CD1c-positive myeloid dendritic cell (primary cell): Measurements from ENCODE around the gene NPHP4.

Experiments used
- DNase-seq: peaks from one replicate; pipeline ENCODE4 v3.0.0-alpha.2; 2016; ENCODE audit errors: extremely low spot score

Gene NPHP4

DNA sequence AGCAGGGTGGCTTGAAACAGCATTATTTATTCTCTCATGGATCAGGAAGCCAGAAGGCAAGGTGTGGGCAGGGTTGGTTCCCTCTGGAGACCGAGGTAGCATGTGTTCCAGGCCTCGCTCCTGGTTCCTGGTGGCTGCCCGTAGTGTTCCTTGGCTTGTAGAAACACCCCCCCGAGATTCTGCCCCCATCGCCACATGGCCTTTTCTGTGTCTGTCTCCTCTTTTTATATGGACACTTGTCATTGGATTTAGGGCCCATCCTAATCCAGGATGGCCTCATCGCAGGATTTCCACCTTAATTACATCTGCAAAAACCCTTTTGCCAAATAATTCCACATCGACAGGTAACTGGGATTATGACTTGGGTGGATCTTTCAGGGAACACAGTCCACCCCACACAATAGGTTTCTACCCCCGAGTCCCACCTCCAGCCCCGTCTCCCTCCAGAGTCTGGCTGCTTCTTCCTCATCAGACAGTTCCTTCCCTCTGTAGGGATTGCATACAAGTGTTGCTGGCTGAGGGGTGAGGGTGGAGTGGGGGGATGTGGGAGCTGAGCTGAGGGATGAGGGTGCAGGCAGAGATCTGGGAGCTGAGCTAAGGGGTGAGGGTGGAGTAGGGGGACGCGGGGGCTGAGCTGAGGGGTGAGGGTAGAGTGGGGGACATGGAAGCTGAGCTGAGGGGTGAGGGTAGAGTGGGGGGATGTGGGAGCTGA, 12.3 kb upstream of the NPHP4 start:
- no peak for DNase-seq

- no peak for DNase-seq
These were observed 11.6 kb upstream of the NPHP4 start for GRCh38 chr1:6003568-6004411.

GRCh38 chr1:6002714-6003501, 10.7 kb upstream of the NPHP4 start:
- DNase-seq = no peak

GRCh38 chr1:6001992-6002576, 9.9 kb upstream of the NPHP4 start:
- no peak for DNase-seq

- DNase-seq = no peak
These were observed 8.4 kb upstream of the NPHP4 start for GRCh38 chr1:6000444-6001288.

- no peak for DNase-seq
These were observed 7.7 kb upstream of the NPHP4 start for GRCh38 chr1:5999711-6000443.

- no peak for DNase-seq
These were observed 6.7 kb upstream of the NPHP4 start for GRCh38 chr1:5998906-5999301.

GRCh38 chr1:5998051-5998905, 6.1 kb upstream of the NPHP4 start:
- DNase-seq = no peak

GRCh38 chr1:5997316-5997715, 5.1 kb upstream of the NPHP4 start:
- DNase-seq = no peak

DNA sequence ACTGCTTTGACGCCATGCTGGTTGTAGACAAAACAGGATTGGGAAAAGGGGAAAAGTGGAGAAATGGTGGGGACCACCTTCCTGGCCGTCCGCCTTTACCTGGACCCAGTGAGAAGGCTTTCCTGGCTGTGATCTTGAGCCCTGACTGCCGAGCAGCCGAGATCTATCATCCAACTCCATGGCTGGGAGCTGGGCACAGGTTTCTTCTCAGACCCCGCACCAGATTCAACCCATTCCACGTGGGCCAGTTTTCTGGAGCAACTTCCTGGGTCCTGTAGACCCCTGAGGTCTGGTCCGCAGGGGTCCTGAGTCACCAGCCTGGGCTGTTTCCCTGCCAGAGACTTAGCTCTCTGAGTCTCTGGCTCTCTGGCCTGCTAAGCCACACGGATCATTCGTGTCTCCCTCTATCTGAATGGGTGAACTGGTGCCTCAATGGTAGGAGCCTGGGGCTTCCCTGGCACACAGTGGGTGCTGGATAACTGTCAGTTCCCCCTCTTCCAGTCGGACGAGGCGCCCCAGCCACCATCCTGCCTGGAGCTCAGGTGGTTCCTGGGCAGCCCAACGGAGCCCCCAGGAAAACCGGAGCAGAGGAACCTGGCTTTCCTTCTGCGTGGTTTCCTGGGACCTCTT, 4.5 kb upstream of the NPHP4 start:
- DNase-seq = no peak

GRCh38 chr1:5995871-5996630, 3.8 kb upstream of the NPHP4 start:
- DNase-seq = no peak

- DNase-seq = peak; percentile 39
These were observed 2.7 kb upstream of the NPHP4 start for GRCh38 chr1:5994713-5995621.

DNA sequence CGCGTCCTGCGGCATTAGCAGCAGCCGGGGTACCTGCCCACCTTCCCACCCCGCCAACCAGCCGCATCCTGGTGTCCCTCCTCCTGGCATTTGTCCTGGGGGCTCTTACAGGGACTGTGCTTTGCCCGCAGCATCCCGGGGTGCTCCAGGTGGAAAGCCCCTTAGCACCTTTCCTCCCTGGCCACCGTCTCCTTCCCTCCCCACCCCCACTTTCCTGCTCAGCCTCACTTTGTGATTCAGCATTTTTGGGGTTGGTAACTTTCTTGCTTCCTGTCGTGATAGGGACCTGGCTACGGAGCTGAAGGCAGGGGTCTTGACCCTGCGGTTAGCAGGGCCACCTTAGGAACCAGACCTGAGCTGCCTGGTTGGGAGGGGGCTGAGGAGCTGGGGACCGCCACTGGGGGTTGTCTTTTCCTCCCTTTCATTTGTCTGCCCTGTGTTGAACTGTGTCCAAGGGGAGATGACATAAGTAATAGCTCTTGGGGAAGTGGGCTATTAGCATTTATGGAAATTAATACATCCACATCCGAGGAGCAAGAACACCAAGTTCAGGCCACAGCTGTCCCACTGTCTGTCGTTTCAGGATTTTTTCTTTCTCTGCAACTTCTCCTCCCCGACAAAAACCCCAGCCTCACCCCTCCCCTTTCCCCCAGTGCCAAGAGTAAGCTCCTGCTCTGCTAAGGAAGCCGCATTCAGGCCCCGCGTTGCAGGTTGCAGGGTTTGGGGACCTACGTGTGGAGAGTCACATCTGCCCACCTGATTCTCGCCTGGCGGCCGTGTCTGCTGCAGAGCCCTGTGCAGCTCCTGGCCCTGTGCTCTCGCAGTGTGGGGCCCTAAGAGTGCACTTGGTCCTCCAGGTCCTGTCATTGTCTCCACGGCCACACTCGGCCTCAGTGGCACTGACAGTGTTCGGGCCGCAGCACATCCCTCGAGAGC, 1.6 kb upstream of the NPHP4 start:
- DNase-seq = peak; percentile 22

DNA sequence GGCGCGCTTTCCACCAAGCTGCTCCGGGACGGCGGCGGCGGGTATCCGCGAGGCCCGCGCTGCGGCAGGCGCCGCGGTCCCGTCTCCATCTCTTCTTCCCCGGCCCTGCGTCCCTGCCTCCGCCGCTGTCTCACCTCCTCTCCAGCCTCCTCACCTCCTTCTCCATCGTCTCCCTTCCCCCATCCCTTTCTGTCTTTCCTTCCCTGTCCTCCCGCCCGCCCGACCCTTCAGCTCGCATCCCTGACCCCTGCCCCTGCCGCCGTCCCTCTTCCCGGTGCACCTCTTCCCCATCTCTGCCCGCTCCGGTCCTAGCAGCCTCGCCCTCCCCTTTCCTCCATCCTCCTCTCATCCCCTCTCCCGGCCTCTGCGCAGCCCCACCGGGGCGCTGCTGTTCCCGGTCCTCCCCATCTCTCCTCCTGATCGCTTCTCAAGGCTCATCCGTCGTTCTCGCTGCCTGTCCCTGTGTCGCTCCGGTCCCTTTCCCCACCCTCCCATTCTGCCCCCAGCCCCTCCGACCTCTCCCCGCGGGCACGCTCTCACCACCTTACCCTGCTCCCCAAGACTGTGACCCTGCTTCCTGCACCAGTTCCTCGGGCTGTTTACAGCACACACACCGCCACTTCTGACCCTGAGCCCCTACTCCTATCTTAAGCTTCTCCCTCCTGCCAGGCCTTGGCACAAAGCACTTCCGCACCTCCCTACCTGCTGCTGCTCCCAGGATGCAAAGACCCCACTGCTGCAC, 760 bp upstream of the NPHP4 start:
- no peak for DNase-seq

GRCh38 chr1:5991381-5992025, 722 bp downstream of the NPHP4 start:
- peak; percentile 44 for DNase-seq
